GM18507 (cell line): ENCODE data around the gene KIRREL3.

Source experiments
- DNase-seq: peaks from one replicate; pipeline ENCODE4 v3.0.0; 2011; ENCODE audit warnings: low read depth; ENCODE audit not compliant: insufficient read length; ENCODE audit errors: extremely low spot score
- FAIRE-seq: peaks from 2 replicates; lab custom pipeline; 2011; peaks lifted over from hg19 to GRCh38; lab: Jason Lieb, UNC

The KIRREL3 gene

DNA sequence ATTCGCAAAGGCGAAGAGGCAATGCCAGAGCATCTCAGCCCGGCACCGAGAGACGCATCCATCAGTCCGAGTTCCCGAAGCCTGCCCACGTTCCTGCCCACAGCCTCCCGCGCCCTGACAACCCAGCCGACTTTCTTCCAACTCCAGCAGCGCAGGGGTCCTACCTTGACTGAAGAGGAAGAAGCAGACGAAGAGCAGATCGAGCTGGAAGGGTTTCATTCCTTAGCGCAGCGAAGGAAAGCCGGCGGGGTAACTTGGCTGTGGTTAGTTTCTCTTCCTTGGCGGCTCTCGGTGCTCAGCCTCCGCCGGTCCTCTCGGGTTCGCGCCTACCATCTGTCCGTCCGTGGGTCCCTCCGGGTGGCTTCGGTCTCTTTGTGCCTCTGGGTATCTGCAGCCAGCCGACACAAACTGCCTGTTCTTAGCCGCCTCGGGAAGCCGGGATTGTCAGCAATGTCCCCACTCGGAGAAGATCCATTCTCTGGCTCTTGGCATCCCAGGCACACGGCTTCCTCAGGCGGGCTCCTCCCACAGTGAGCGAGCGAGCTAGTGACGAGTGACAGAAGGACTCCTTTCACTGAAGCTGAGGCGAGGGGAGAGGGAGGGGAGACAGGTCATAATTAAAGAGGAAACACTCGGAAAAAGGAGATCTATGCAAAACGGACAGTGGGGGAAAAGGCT, at the start of gene KIRREL3:
Gene KIRREL3 (minus strand): TSS at position 480 of the 678 bp plus-strand sequence.
- no peak for FAIRE-seq
- DNase-seq: no peak

DNA sequence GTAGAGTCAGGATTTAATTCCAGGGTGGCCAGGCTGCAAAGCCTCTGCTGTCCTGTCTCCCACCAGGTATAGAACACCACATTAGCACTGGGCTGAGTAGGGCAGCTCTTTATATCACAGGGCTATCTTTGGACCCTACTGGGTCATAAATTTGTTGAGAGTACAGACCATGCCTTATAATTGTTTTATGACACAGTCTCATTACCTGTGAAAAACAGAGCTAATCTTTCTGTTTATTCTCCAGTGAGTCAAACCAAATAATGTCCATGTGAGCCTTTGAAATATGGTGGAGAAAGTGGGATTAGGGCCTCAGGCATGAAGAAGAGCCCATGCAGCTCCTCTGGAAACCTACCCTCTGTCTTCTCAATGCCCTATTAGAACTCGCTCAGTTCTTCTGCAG, 49.6 kb upstream of the KIRREL3 start:
- DNase-seq (no peak), FAIRE-seq (no peak)

DNA sequence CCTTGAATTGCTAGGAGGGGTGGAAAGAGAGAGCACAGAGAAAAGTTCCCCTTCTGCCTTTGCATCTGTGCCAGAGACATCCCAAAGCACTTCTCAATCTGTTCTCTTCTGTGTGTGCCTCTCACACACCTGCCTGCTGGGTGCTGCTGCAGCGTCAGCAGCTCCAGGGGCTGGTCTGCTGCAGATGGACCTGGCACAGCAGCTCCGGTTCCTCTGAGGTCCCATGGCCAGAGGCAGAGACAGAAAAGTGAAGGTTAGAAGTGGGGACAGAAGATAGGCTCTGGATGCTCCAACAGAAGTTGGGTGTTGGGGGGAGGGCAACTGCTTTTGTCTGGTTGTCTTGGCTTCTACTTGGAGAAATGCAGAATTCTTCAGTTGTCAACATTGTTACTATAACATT, 48.9 kb upstream of the KIRREL3 start:
- DNase-seq (no peak), FAIRE-seq (no peak)

DNA sequence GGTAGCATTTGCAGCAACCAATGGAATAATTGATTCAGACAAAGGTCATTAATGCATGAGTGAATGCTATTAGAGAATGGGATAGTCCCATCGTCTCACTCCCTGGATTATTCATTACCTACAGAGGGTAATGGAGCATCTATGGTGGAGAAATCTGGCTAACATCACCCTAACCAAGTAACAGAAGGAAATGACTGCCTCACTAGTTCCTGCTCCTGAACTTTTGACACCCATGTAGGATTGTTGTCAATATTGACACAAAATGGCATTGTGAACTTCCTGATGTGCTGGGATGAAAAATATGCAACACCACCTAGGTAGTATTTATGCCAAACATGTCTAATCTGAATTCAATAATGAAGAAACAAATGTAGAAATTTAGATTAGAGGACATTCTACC, 44.0 kb upstream of the KIRREL3 start:
- FAIRE-seq (no peak), DNase-seq (no peak)

DNA sequence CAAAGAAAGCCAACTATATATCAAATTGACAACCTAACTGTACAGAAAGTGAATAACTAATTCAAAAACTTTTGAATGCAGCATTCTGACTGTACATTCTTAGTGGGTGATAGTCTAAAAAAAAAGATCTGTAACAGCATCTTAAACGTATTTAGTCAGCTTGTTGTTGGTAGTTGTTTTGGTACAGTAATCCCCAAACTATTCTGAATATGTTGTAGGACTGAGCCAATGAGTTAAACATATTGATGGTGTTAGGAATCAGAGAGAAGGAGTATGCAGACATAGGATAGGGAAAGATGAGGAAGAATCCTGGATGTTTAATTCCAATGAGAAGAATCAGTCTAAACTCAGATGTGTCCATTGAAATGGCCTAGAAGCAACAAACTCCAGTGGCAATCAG, 41.9 kb upstream of the KIRREL3 start:
- FAIRE-seq: no peak
- DNase-seq: no peak

DNA sequence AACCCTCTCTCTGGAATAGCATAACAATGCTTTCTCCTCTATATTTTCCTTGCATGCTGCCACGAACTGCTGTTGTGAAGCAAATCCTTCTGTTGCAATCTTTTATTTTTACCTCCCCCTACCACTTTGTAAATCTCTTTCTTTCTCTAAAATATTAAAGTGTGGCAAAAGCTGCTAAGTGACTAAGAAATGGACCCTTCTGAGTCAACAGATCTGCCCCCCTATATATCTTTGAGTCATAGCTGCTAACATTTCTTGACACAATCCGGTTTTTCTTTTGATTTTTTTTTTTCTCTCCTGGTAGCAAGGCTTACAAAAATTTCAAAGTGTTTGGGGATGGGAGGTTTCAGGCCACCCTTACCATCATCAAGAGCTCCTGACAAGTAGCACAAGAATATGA, 39.0 kb upstream of the KIRREL3 start:
- no peak for FAIRE-seq
- DNase-seq: no peak

DNA sequence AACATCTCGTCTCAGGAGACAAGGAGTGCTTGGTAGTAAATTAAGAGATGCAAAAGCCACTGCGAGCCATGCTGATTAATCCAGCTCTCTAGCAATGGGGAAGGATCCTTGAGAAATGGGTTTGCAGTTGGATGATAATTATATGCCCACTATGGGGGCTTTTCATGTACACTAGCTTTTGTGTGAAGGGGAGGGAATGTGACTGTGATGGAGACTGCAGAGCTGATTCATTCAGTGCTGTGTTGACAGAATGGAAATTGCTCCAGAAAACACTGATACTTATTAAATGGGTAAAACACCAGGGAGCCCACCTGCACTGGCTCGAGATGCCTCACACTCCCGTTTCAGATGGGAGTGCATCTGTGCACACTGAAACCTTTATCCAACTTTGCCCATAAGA, 37.0 kb upstream of the KIRREL3 start:
- FAIRE-seq (no peak), DNase-seq (no peak)

DNA sequence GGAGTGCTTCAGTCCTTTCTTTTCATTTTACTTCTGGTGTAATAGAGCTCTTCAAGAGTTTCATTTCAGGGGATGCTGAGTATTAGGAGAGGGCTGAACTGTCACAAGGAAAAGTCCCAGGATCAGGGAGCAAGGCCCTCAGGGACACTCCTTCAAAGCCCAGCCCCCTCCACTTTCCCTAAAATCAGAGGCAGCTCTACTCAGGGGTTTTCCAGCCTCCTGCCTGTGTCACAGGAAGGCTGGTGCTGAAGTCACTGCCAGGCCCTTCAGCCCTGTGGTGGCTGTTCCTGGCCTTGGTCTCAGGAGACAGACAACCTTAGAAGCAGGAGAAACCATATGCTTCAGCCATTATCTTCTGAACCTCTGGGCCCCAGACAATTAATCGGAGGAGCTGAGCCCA, 36.4 kb upstream of the KIRREL3 start:
- DNase-seq (no peak), FAIRE-seq (no peak)

DNA sequence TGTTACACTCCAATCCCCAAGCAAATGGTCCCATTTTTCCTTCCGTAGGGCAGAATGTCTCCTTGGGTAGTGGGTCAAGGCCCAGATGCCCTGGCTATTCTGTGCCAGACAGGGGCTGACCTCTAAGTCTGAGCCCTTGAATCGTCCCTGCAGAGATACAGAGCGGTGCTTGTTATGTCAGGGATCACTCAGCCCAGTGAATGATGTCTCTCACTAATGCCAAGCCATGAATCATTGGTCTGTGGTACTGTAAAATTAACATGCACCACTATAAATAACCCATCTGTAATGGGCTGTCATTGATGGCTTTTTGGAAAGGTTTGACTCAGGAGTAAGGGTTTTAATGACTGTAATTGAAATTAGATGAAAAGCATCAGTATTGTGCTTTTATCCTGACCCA, 35.3 kb upstream of the KIRREL3 start:
- DNase-seq (no peak), FAIRE-seq (no peak)

DNA sequence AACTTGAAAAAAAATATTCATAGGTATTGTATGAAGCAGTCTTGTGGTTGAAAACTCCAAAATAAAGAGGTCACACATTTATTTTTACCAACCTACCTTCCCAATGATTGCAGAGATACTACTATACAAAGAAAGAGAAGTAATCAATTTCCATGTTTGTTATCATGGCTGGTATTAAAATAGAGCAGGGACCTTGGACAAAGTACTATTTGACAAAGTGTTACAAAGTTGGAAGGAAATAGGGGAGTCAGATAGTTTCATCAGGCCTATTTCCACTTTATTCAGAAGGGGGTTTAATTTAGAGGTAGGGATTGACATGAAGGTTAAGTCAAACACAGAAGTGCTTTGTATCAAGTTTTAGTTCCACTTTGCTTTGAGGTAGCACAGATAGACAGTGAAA, 34.4 kb upstream of the KIRREL3 start:
- FAIRE-seq (no peak), DNase-seq (no peak)

DNA sequence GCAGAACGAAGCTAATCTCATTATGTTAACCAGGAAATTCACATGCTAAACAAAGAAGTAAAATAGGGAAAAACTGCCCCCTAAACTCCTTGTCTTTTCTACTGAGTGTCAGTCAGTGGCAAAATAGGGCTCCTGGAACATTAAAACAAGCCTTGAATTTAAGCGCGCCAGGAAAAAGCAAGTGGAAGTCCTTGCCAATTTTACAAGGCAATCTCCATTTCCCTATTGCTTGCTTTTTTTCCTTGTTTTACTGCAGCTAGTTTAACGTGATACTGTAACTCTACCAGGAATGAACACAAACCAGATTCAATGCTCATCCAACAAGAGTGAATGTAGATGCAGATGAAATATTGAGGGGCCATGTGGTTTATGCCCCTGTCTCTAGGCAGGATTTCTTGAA, 28.1 kb upstream of the KIRREL3 start:
- no peak for DNase-seq
- FAIRE-seq: no peak

DNA sequence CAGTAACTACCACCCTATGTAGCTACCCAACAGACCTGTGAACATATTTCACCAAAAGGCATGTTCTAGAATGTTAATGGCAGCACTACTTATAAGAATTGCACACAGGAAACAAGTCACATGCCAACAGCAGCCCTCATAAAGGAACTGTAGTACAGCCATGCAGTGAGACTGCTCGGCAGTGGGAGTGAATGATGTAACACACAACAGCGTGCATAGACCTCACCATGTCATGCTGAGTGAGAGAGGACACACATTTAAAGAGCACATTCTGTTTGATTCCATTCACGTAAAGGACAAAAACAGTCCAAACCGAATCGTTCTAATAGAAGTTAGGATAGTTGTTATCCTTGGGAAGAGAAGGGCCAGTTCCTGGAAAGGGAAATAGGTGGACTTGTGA, 27.2 kb upstream of the KIRREL3 start:
- FAIRE-seq (no peak), DNase-seq (no peak)

DNA sequence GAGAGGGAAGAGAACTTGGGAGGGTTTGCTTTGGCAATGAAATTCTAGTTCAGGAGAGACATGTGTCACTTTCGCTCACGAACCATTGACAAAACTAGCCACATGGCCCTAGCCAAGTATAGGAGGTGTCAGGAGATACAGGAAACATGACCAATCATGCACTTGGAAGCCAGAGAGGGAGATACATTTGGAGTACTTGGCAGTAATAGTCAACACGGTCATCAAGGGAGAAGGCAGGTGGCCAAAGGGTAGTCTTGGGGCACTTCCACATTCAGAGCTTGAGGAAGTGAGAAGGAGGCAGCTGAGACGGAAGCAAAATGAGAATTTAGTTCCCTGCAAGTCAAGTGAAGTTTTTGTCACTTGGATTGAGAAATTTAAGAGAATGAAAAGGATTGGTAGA, 26.4 kb upstream of the KIRREL3 start:
- FAIRE-seq (no peak), DNase-seq (no peak)

DNA sequence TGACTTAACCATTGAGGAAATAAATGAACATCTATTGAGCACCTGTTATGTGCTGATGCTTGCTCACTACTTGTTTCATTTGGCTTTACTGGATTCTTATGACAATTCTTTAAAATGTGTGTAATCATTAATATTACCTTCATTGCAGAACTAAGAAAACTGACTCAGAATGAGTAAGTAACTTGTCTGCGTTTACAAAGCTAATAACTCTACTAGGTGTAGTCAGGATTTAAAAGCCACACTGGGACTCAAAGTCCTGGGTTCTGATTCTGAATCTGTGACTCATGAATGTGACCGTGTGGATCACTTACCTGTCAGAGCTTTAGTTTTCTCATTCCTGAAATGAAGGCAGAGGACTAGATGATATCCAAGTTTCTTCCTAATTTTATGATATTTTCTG, 23.4 kb upstream of the KIRREL3 start:
- DNase-seq (no peak), FAIRE-seq (no peak)

DNA sequence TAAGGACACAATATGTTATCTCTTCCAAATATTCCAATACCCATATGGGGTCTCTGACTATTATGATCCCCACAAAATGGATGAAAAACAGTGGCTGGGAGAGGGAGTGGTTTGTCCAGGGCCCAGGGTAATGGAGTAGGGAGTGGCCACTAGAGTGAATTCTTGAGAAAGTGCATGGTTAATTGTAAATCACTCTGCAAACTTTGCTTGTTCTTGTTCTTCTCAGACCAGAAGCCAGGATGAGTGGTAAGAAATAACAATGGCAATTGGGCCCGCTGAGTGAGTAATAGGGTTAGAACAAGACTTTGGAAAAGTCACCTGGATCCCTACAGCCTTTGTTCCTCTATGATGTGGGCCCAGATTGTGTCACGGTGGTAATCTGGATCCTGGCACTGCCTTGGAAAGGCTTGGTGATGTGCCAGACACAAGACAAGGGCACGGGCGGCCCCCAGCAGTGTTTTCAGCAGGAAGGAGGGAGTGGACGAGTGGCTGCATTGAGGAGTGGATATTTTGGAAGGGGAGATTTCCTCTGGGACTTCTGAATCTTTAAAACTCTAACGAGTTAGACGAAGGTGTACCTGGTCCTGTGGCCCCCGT, 18.2 kb upstream of the KIRREL3 start:
- DNase-seq (no peak), FAIRE-seq (no peak)

DNA sequence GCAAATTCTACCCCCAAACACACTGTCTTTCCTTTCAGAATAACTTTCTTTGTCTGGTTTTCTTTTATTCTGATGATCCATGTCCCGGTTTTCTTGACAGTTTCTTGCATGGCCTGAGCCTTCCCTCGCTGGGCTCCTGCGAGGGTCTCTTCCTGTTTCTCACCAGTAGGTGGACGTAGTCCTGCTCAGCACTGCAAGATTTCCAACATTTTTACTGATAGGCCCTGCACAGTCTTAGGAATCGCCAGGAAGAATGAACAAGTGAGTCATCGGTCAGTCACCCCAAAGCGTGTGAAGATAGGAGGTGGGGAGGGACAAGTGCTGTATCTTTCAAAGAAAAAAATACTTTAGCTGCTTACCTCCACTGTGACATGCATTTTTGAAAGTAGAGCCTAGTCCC, 16.9 kb upstream of the KIRREL3 start:
- DNase-seq: no peak
- no peak for FAIRE-seq

DNA sequence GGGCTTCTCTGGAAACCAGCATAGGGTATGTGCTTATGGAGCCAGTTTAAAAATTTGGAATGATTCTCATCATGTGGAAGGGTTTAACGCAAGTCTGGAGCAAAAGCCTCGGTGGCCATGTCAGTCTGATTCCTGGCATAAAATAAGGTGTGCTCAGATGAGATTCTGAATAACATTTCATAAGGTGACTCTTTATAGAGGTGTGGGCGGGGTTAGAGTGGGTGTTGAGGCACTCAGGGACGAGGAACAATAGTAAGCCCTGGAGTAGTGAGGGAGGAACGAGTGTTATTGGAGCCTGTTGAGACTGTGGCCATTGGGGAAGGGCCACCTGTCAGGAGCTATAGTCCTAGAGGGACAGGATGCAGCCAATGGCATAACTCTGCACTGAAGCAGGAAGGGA, 13.0 kb upstream of the KIRREL3 start:
- DNase-seq (no peak), FAIRE-seq (no peak)

DNA sequence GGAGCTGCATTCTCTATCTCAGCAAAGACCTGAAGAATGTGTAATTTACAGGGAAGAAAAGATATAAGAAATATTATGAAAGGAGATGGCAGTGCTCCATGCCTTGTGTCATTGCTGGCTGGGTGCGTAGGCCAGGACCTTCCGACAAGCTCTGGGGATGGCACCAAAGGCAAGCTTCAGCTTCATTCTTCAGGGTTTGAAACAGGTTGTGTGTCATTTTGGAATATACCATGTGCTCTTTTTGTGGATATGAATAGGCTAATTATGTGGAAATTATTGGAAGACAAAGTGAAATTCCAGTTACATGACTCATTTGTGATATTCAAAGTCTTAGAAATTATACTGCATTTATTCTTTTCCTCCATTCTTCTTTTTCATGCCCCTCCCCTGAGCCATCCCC, 5.7 kb upstream of the KIRREL3 start:
- FAIRE-seq: no peak
- no peak for DNase-seq

DNA sequence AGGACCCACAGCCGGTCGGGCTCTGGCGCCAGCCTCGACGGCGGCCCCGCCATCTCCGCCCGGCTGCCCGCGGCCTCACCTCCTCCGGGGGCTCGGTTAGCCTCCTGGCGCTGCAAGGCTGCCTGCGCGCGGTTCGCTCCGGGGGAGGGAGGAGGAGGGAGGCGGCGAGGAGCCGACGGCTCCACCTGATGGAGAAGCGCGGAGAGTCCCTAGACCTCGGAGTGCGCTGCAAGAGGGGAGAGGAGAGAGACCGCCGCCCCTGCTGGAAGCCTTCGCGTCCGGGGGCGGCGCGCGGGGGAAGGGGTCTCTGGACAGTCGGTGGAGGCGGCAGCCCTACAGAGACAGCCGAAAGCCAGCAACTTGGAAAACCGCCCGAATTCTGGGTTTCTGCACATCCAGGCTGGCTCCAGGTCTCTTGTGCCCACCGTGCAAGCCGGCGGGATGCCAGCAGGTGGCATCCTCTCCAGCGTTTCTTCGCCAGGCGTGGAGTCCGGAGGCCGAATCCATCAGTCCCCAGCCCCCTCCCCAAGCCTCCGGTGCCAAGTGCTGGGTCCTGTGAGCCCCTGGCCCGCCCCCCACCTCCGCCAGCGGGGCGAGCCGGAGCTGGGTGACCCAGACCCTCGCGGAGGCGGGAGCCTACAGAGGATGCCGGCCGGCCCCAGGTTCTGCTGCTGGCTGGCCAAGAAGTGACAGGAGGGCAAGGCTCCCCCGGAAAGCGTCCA, 2.9 kb upstream of the KIRREL3 start:
- no peak for FAIRE-seq
- no peak for DNase-seq

DNA sequence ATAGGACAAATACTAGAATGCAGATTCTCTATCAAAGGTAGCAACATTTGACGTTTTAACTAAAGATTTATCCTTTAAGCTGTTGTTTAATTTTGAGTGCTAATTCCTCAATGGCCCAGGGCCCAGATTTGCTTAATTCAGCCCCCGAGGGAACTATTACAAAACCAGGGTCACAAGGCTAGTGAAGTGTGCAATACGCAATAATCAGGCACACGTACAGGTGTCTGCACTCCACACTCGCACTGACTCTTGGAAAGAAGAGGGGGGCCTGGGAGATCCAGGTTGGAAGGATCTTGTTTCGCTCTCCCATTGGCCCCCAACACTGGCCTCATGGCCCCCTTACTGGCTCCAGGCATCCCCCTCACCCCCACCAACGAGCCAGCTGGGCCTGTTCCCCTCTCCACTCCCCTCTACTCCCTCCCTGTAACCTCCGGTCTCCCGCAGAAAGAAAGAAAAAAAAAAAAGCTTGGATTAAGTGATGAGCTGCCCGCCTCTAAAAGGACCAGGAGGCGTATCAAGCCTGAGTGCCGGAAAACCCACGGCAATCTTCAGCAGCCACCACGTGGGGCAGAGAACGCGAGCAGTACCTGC, 2.2 kb upstream of the KIRREL3 start:
- no peak for FAIRE-seq
- no peak for DNase-seq

DNA sequence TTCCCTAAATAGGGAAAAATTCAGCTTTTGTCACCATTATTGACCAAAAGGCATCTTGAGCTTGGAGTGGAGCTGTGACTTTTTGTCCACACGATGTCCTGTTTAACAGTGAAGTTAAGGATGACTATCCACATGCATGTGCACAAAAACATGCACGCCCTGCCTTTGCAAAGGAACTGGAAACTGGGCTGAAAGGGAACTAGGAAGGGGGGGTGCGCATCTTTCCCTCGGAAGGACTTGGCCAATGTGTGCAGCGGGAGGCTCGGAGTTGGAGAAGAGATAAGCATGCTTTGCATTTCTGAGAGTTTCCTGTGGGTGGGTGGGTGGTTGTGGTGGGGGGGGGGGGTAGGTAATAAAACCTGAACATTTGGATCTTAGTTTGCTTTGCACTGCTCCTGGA, 411 bp upstream of the KIRREL3 start:
- no peak for FAIRE-seq

More for the DNA sequence above, 411 bp upstream of the KIRREL3 start:
- DNase-seq: no peak
